MG63 (cell line): ENCODE measurements around the gene LCAT. TPM values are rescaled to one million over a fixed set of nuclear protein-coding genes. Genes with fewer than 3 reads are reported as not detected.

Source experiments
- DNase-seq: peaks from one replicate; pipeline ENCODE4 v3.0.0-alpha.2; 2020
- H3K27me3 ChIP-seq: fragments of 250-450 bp; sonication (Bioruptor Pico); 2 replicates; pipeline ENCODE4 v1.5.1; 2020; ENCODE audit warnings: mild to moderate bottlenecking, moderate library complexity
- H3K36me3 ChIP-seq: fragments of 250-450 bp; sonication (Bioruptor Pico); 2 replicates; pipeline ENCODE4 v1.5.1; 2020; ENCODE audit warnings: mild to moderate bottlenecking, moderate library complexity
- H3K4me3 ChIP-seq: fragments of 250-450 bp; sonication (Bioruptor Pico); 2 replicates; pipeline ENCODE4 v1.5.1; 2020; ENCODE audit warnings: mild to moderate bottlenecking, moderate library complexity
- H3K9me3 ChIP-seq: fragments of 250-450 bp; sonication (Bioruptor Pico); 2 replicates; pipeline ENCODE4 v1.5.1; 2020; ENCODE audit warnings: mild to moderate bottlenecking, moderate library complexity
- total RNA-seq: library from RNA; depleted of rRNA; stranded (reverse); fragments of >200 nt; shearing (Covaris generic); gene quantifications from 2 replicates; pipeline ENCODE4 v1.2.3, GENCODE V29; 2014; ENCODE audit warnings: low replicate concordance; rRNA removed

Gene LCAT
- total RNA-seq, 1 experiment from 2014 or later = 0.16 TPM

- Histone ChIP-seq H3K9me3 (no peaks in the 10 kb centered on the region), H3K4me3 (no peak overlapping the region), H3K27me3 (no peaks in the 10 kb centered on the region), H3K36me3 (no peaks in the 10 kb centered on the region)
- DNase-seq = peak; percentile 16
Measured at GRCh38 chr16:67910158-67910557, 33.8 kb downstream of the LCAT start.

GRCh38 chr16:67909056-67909742 lies 34.7 kb downstream of the LCAT start:
- no peak for DNase-seq
- H3K9me3 ChIP-seq = no peaks in the 10 kb centered on the region
- H3K4me3 ChIP-seq = no peak overlapping the region
- H3K36me3 ChIP-seq = no peaks in the 10 kb centered on the region
- H3K27me3 ChIP-seq = no peaks in the 10 kb centered on the region

GRCh38 chr16:67907397-67908180 lies 36.3 kb downstream of the LCAT start:
- H3K9me3 ChIP-seq = no peaks in the 10 kb centered on the region
- no peak for DNase-seq
- no peaks in the 10 kb centered on the region for H3K27me3 ChIP-seq
- H3K36me3 ChIP-seq = no peaks in the 10 kb centered on the region
- no peak overlapping the region for H3K4me3 ChIP-seq

- no peaks in the 10 kb centered on the region for H3K9me3 ChIP-seq
- no peaks in the 10 kb centered on the region for H3K27me3 ChIP-seq
- no peak for DNase-seq
- no peaks in the 10 kb centered on the region for H3K36me3 ChIP-seq
- H3K4me3 ChIP-seq = no peak overlapping the region
Measured at GRCh38 chr16:67902831-67903230, 41.1 kb downstream of the LCAT start.

- Histone ChIP-seq H3K9me3 (no peaks in the 10 kb centered on the region), H3K27me3 (no peaks in the 10 kb centered on the region), H3K36me3 (no peaks in the 10 kb centered on the region), H3K4me3 (no peak overlapping the region)
- no peak for DNase-seq
Measured at GRCh38 chr16:67901734-67902133, 42.2 kb downstream of the LCAT start.

GRCh38 chr16:67897231-67897630 lies 46.7 kb downstream of the LCAT start:
- no peaks in the 10 kb centered on the region for H3K9me3 ChIP-seq
- no peak overlapping the region for H3K4me3 ChIP-seq
- peak; percentile 20 for DNase-seq
- no peaks in the 10 kb centered on the region for H3K27me3 ChIP-seq
- no peaks in the 10 kb centered on the region for H3K36me3 ChIP-seq

GRCh38 chr16:67893743-67894399 lies 50.0 kb downstream of the LCAT start:
- DNase-seq = no peak
- Histone ChIP-seq H3K4me3 (peak overlapping the region; percentile 75), H3K27me3 (no peaks in the 10 kb centered on the region), H3K9me3 (no peaks in the 10 kb centered on the region), H3K36me3 (no peaks in the 10 kb centered on the region)

- Histone ChIP-seq H3K4me3 (peak within 1 kb of the TSS; percentile 75), H3K9me3 (no peaks in the 10 kb centered on the region), H3K27me3 (no peaks in the 10 kb centered on the region), H3K36me3 (no peaks in the 10 kb centered on the region)
- peak; percentile 88 for DNase-seq
Measured at GRCh38 chr16:67892899-67893742, 50.8 kb downstream of the LCAT start, which contains the start of gene PSKH1. TSS of gene PSKH1 (plus strand) at chr16:67893254. CDS start at chr16:67908750, 15,496 bp downstream.

- Histone ChIP-seq H3K9me3 (no peaks in the 10 kb centered on the region), H3K4me3 (peak overlapping the region; percentile 75), H3K27me3 (no peaks in the 10 kb centered on the region), H3K36me3 (no peaks in the 10 kb centered on the region)
- no peak for DNase-seq
Measured at GRCh38 chr16:67892375-67892774, 51.5 kb downstream of the LCAT start.

Other genes with a start within 250 kb of the LCAT start
- gene GFOD2, start 224.8 kb downstream of the LCAT start, total RNA-seq = 11.8 and 13.4 TPM in 2 replicates
- gene RANBP10, start 137.6 kb downstream of the LCAT start, total RNA-seq = 0.79 and 1.8 TPM in 2 replicates
- gene TSNAXIP1, start 137.2 kb downstream of the LCAT start, total RNA-seq = 1.4 TPM in 1 of 2 replicates, not detected in the other
- 37.2 and 42.9 TPM in 2 replicates for gene THAP11, start 101.8 kb downstream of the LCAT start, total RNA-seq
- 55.9 and 178 TPM in 2 replicates for gene NUTF2, start 97.2 kb downstream of the LCAT start, total RNA-seq
- 20.4 and 27.4 TPM in 2 replicates for gene CENPT, start 96.4 kb downstream of the LCAT start, total RNA-seq
- 19.8 and 38.6 TPM in 2 replicates for gene EDC4, start 71.1 kb downstream of the LCAT start, total RNA-seq
- gene NRN1L, start 59.2 kb downstream of the LCAT start, total RNA-seq = not detected in 2 replicates
- 3.1 and 13.8 TPM in 2 replicates for gene PSKH1, start 50.9 kb downstream of the LCAT start, total RNA-seq
- 0.72 and 1.9 TPM in 2 replicates for gene CTRL, start 12.3 kb downstream of the LCAT start, total RNA-seq
- 8.8 and 12.7 TPM in 2 replicates for gene PSMB10, start 7.3 kb downstream of the LCAT start, total RNA-seq
- 11.9 and 12.3 TPM in 2 replicates for gene SLC12A4, start 24.5 kb upstream of the LCAT start, total RNA-seq
- gene DPEP3, start 36.4 kb upstream of the LCAT start, total RNA-seq = not detected in 2 replicates
- gene DPEP2, start 55.4 kb upstream of the LCAT start, total RNA-seq = not detected in 2 replicates
- gene DPEP2NB, start 71.8 kb upstream of the LCAT start, total RNA-seq = not detected in 2 replicates
- gene DDX28, start 79.1 kb upstream of the LCAT start, total RNA-seq = 17.9 and 18.0 TPM in 2 replicates
- gene DUS2, start 79.2 kb upstream of the LCAT start, total RNA-seq = 16.9 and 25.0 TPM in 2 replicates
- 4.5 and 4.6 TPM in 2 replicates for gene NFATC3, start 141.2 kb upstream of the LCAT start, total RNA-seq